ENCODE data around the gene TUG1.

GRCh38 chr22:30941363-30941740 is 27.7 kb upstream of the TUG1 start:
- TF ChIP-seq CTCF (IDR thresholded peaks at IDR 0.05) (no peak), POLR2A (IDR thresholded peaks at IDR 0.05) (no peak)
